ENCODE results near the gene SHD.
A peak's percentile ranks its signal among the peaks of the same experiment; 100 is the strongest.
"Not testable (repeated sequence)": the region's sequence is repeated elsewhere in the genome, so short reads cannot be mapped to it uniquely, and the experiment has no call there.

SHD gene, protein sequence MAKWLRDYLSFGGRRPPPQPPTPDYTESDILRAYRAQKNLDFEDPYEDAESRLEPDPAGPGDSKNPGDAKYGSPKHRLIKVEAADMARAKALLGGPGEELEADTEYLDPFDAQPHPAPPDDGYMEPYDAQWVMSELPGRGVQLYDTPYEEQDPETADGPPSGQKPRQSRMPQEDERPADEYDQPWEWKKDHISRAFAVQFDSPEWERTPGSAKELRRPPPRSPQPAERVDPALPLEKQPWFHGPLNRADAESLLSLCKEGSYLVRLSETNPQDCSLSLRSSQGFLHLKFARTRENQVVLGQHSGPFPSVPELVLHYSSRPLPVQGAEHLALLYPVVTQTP

DNA sequence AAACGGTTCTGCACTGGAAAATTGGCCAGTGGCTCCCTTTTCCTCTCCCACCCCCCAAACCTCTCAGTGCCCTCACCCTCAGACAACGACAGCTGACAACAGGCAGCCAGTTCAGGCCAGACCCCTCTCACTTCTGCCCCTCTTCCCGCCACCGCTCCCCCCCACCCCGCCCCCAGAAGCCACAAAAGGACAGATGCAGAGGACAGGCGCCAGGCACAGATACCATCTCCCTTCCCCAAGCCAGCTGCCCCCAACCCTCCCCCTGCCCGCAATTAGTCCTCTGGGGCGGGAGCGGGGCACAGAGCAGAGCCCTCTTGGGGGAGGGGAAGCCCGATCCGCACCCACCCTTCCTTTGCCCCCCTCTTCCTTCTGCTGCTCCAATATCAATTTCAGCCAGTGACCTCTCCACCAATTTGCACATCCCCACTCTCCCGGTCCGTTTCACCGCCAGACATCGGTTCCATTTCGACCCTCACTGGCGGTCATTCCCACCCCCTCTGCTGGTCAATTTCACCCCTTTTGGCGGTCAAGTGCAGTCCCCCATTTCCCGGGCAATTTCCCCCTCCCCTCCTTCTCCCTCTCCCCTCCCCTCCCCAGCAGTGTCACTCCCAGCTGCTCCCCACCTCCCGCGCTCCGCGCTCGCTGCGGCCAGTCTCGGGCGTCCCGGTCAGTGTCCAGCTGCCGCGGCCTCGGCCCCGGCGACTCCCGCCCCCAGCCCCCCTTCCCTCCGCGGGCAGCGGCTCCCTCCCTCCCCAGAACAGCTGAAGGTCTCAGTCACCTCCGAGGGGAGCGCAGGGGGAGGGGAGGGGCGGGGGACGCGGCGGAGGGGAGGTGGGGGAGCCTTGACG, at the start of gene SHD:
SHD (plus strand) TSS at position 848 of the 848 bp plus-strand sequence. CDS start 798 bp downstream, outside the sequence.
- DNase-seq (ENCODE audit: insufficient read length, low spot score), result no peak
- no peak for FAIRE-seq

DNA sequence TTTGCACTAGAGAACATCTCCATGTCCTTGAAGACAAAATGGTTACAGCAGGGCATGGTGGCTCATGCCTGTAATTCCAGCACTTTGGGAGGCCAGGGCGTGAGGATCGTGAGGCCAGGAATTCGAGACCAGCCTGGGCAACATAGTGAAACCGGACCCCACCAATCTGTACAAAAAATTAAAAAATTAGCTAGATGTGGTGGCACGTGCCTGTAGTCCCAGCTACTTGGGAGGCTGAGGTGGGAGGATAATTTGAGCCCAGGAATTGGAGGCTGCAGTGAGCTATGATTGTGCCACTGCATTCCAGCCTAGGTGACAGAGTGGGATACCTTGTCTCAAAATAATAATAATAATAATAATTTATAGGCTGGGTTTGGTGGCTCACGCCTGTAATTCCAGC, 48.8 kb upstream of the SHD start:
- not testable (repeated sequence) for DNase-seq (ENCODE audit: insufficient read length, low spot score); FAIRE-seq

DNA sequence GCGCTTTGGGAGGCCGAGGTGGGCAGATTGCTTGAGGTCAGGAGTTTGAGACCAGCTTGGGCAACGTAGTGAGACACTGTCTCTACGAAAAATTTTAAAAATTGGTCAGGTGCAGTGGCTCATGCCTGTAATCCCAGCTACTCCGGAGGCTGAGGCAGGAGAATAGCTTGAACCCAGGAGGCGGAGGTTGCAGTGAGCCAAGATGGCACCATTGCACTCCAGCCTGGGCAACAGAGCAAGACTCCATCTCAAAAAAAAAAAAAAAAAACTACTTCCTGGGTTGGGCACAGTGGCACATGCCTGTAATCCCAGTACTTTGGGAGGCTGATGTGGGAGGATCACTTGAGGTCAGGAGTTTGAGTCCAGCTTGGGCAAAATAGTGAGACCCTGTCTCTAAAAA, 47.5 kb upstream of the SHD start:
- FAIRE-seq; DNase-seq (ENCODE audit: insufficient read length, low spot score): not testable (repeated sequence)

DNA sequence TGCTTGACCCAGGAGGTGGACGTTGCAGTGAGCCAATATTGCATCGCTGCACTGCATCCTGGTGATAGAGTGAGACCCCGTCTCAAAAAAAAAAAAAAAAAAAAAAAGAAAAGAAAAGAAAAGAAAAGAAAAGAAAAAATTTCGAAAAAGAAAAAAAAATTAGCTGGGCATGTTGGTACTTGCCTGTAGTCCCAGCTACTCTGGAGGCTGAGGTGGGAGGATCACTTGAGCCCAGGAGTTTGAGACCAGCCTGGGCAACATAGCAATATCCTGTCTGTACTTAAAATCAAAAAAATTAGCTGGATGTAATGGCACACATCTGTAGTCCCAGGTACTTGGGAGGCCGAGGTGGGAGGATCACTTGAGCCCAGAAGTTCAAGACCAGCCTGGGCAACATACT, 46.9 kb upstream of the SHD start:
- not testable (repeated sequence) for FAIRE-seq; DNase-seq (ENCODE audit: insufficient read length, low spot score)

DNA sequence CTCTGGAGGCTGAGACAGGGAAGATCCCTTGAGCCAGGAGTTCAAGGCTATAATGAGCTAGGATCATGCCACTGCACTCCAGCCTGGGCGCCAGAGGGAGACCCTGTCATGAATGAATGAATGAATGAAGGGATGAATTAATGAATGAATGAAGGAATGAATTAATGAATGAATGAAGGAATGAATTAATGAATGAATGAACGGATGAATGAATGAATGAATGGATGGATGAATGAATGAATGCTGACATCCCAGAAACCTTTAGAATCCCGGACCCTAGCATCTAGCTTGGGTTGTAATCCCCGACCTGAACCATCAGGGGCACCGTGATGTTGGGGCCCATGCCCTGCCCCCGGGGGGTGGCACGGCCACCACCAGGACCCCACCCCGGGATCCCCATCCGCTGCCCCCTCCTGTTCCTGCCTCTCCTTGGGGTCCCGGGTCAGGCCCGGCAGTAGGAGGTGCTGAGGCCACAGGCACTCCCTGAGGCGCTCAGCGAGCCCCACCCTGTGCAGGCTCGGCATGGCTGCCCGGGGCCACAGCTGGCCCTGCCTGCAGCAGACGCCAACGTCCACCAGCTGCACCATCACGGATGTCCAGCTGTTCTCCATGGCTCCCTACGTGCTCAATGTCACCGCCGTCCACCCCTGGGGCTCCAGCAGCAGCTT, 46.3 kb upstream of the SHD start:
- DNase-seq (ENCODE audit: insufficient read length, low spot score), result no peak
- FAIRE-seq, result no peak

DNA sequence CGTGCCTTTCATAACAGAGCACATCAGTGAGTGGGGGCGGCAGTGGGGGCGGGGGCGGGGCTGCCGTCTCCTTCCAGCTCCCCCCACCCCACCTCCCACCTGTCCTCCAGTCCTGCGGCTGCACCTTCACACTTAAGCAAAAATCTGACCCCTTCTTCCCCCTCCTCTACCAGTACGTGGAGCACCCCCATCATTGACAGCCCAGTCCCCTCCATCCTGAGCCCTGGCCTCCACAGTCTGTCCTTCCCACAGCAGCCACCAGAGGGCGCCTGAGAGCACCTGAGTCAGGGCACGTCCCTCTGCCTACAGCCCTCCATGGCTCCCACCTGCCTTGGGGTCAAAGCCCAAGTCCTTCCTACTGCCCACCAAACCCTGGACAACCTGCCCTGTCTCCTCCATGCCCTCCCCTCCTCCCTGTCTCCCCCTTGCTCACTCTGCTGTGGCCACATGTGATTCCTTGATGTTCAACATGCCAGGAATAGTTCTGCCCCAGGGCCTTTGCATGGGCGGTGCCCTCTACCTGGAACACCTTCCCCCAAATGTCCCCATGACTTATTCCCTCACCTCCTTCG, 45.7 kb upstream of the SHD start:
- no peak for FAIRE-seq

DNA sequence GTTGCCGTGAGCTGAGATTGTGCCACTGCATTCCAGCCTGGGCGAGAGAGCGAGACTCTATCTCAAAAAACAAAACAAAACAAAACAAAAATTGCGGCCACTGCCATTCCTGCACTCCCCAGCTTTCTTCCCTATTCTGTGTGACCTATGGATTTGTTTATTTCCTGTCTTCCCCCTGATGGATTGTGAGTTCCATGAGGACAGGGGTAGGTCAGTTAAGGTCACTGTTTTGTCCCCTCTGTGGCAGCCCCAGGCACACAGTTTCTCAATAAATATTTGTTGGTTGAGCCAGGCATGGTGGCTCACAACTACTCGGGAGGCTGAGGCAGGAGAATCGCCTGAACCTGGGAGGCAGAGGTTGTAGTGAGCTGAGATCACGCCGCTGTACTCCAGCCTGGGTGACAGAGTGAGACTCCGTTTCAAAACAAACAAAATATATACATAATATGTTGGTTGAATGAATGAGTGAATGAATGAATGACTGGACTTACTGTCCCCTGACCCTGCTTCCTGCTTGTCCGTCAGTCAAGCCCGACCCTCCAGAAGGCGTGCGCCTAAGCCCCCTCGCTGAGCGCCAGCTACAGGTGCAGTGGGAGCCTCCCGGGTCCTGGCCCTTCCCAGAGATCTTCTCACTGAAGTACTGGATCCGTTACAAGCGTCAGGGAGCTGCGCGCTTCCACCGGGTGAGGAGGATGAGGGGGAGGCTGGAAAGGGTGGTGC, 44.8 kb upstream of the SHD start:
- FAIRE-seq (no peak), DNase-seq (ENCODE audit: insufficient read length, low spot score) (no peak)

More for the DNA sequence above, 45.7 kb upstream of the SHD start:
- DNase-seq (ENCODE audit: insufficient read length, low spot score), result no peak

DNA sequence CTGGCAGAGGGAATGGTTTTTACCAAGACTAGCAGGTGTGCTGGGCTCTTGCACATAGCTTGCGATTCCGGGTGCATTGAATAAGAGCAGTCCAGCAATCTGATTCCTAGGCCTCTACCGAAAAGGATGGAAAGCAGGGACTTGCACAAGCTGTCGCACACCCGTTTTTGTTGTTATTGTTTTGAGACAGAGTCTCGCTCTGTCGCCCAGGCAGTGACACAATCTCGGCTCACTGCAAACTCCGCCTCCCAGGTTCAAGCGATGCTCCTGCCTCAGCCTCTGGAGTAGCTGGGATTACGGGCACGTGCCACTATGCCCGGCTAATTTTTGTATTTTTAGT, 44.2 kb upstream of the SHD start:
- DNase-seq (ENCODE audit: insufficient read length, low spot score) (no peak), FAIRE-seq (no peak)

DNA sequence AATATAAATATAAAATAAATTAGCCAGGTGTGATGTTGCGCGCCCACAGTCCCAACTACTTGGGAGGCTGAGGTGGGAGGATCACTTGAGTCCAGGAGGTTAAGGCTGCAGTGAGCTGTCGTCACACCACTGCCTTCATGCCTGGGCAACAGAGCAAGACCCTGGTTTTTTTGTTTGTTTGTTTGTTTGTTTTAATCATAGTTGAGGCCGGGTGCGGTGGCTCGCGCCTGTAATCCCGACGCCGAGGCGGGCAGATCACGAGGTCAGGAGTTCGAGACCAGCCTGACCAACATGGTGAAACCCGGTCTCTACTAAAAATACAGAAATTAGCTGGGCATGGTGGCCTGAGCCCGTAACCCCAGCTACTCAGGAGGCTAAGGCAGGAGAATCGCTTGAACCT, 41.6 kb upstream of the SHD start:
- not testable (repeated sequence) for DNase-seq (ENCODE audit: insufficient read length, low spot score); FAIRE-seq

DNA sequence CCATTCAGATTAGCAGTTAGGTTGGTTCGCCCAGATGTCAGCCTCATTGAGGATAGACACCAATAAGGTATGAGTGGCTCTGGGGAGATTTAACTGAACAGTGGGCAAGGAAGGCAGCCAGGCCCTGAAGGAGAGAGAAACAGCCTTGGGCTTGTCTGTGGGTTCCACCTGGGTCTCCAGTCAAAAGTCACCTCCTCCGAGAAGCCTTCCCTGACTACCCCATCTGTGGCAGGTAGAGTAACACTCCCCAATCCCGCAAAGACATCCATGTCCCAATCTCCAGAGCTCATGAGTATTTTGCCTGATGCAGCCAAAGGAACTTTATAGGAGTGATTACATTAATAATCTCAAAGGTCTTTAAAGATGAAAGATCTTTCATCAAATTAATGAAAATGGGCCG, 40.2 kb upstream of the SHD start:
- no peak for DNase-seq (ENCODE audit: insufficient read length, low spot score)
- FAIRE-seq, result no peak

DNA sequence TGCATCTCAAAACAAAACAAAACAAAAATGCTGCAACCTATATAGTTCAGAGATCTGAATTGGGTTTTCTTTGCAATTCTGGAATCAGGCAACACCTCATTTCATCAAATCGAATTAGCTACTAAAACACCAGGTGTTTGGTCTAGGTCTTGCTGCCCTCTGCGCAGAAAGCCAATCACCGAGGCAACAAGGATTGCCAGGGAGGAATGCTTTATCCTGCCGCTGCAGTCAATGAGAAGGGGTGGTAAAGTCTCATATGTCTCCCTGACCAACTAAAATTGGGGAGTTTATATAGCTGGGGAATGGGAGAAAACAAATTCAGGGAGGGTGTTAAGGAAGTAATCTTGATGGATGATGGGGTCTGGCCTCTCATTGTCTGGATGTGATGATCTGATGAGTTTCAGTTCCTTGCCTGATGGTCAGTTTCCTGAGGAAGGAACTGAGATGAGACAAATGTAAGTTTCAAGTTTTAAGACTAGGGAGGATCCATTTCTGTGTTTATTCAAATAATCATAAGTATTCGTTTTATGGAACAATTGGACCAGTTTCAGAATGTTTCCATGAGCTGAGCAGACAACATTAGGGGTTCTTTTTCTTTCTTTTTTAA, 37.1 kb upstream of the SHD start:
- FAIRE-seq (peak; percentile 84), DNase-seq (ENCODE audit: insufficient read length, low spot score) (no peak)

DNA sequence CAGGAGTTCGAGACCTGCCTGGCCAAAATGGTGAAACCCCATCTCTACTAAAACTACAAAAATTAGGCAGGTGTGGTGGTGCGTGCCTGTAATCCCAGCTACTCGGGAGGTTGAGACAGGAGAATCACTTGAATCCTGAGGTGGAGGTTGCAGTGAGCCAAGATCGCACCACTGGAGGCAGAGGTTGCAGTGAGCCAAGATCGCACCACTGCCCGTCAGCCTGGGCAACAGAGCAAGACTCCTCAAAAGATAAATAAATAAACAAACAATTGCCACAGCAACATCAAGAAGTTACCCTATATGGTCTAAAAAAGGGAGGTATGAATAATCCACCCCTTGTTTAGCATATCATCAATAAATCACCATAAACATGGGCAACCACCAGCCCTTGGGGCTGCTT, 33.1 kb upstream of the SHD start:
- FAIRE-seq; DNase-seq (ENCODE audit: insufficient read length, low spot score): not testable (repeated sequence)

DNA sequence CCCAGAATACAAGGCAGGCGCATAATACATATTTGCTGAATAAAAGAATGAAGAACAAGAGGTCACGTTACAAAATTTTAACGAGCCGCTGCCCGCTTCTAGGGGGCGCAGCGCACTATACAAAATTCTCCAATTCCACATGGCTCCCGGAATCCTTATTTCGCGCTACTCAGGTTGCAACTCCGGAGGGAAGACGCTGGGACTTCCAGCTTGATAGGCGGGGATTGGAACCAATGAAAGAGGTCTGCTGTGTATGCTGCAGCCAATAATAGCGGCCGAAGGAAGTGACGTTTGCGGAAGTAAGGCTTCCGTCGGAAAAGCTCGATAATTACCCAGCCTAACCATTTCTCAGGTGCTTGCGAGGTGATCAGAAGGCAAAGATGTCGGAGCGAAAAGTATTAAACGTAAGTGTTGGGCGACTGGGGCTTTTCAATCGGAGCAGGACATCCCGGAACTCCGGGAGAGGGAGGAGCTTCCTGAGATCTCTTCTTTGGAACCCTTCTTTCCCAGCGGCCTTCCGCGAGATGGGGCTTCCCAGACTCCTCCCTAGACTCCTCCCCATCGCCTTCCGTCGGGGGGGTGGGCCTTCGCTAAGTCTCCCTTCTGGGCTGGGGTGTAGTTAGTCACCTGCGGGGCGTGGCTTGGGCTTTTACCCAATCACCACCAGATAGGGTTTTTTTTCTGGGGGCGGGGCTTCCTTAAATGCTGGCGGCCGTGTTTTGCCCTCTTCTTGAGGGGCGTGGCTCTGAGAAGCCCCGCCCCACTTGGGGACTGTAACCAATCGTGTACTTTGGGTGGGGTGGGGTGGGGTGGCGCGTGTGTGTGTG, 32.1 kb upstream of the SHD start, which contains the start of gene YJU2:
YJU2 (plus strand) TSS at position 314 of the 827 bp plus-strand sequence; CDS start at position 381, 67 bp downstream.
- FAIRE-seq, result peak; percentile 98
- DNase-seq (ENCODE audit: insufficient read length, low spot score), result peak; percentile 98

DNA sequence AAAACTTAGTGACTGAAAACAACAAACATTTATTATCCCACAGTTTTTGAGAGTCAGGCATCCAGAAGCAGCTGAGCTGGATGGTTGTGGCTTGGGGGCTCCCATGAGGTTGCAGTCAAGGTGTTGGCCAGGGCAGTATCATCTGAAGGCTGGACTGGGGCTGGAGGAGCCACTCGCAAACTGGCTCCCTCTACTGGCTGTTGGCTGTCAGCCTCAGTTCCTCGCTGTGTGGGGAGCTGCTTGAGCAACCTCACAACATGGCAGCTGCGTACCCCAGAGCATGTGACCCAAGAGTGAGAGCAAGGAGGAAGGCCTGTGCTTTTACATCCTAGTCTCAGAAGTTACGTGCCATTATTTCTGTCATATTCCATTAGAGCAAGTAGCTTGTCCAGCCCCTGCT, 22.5 kb upstream of the SHD start:
- DNase-seq (ENCODE audit: insufficient read length, low spot score) (no peak), FAIRE-seq (no peak)

DNA sequence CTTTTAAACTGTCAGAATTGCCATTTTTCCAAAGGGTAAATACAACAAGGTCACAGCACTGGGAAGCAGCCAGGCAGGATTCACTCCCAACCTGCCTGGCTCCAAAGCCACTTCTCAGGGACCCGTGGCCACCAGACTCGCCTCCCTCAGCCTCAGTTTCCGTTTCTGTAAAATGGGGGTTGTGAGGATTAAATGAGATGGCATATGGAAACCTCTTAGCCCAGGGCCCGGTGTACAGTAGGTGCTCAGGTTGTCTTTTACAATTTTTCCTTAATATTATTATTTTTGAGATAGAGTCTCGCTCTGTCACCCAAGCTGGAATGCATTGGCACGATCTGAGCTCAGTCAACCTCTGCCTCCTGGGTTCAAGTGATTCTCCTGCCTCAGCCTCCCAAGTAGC, 22.0 kb upstream of the SHD start:
- DNase-seq (ENCODE audit: insufficient read length, low spot score) (no peak), FAIRE-seq (no peak)

DNA sequence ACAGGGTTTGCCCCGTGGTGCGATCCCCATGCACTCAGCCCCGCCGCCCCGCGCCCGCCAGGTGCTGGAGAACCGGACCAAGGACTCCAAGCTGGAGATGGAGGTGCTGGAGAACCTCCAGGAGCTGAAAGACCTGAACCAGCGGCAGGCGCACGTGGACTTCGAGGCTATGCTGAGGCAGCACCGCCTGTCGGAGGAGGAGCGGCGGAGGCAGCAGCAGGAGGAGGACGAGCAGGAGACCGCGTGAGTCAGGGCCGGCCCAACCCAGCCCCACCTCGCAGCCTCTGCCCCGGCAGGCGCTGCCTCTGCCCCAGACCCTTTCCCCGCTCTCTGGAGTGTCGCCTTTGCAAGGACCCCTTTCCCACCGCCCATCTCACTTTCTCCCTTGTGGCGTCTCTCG, 20.9 kb upstream of the SHD start:
- DNase-seq (ENCODE audit: insufficient read length, low spot score) (no peak), FAIRE-seq (no peak)

DNA sequence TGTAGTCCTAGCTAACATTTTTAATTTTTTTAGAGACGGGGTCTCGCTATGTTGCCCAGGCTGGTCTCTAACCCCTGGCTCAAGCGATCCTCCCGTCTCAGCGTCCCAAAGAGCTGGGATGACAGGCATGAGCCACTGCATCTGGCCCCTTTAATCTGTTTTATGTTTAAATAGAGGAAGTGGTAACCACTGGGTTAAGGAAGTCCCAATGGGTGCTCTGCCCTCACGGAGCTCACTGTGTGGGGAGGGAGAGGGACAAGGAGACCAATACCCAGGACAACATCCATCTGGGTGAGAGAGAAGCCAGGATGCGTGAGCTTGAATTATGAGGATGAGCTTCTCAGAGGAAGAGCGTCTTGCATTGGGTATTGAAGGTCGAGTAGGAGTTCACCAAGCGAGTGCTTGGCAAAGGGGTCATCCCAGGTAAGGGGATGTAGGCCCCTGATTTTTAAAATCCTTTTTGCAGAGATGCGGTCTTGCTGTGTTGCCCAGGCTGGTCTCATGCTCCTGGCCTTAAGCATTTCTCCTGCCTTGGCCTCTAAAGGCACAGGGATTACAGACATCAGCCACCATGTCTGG, 18.4 kb upstream of the SHD start:
- DNase-seq (ENCODE audit: insufficient read length, low spot score), result no peak
- FAIRE-seq, result no peak

DNA sequence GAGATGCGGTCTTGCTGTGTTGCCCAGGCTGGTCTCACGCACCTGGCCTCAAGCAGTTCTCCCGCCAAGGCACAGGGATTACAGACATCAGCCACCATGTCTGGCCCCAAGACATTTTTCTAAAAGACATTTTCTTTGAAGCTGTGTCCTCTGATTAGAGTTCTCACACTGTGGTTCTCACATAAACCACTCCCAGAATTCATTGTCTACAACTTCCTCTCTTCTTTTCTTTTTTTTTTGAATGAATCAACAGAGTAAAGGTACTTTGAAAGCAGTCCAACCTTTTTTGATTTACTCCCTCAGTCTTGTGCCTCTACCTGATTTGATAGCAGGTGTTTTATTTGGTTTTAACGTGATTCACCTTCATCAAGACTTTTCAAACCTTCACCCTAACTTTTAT, 14.3 kb upstream of the SHD start:
- FAIRE-seq (no peak), DNase-seq (ENCODE audit: insufficient read length, low spot score) (no peak)

All from GM19239 (cell line).